Stomach smooth muscle (tissue), 2 donors: ENCODE data around the gene STAT6.
"Not testable (repeated sequence)": the region's sequence is repeated elsewhere in the genome, so short reads cannot be mapped to it uniquely, and the experiment has no call there.

Source experiments
- H3K27ac ChIP-seq: one replicate; pipeline ENCODE4 v1.7.0; 2013; ENCODE audit warnings: mild to moderate bottlenecking, low read length, inconsistent platforms
- H3K27me3 ChIP-seq, 2 donors: one replicate each; pipeline ENCODE4 v1.7.0; 2013; ENCODE audit warnings: low read length in 2 of 2; ENCODE audit not compliant: insufficient read depth in 2 of 2, control insufficient read depth in 1 of 2
- H3K36me3 ChIP-seq, 2 donors: one replicate each; pipeline ENCODE4 v1.7.0; 2013; ENCODE audit warnings: low read length in 2 of 2; ENCODE audit not compliant: control insufficient read depth in 2 of 2, insufficient read depth in 2 of 2
- H3K4me1 ChIP-seq: one replicate; pipeline ENCODE4 v1.7.0; 2013; ENCODE audit warnings: low read length; ENCODE audit not compliant: control insufficient read depth, insufficient read depth
- H3K4me3 ChIP-seq, 2 donors: one replicate each; pipeline ENCODE4 v1.7.0; 2013; ENCODE audit warnings: low read length in 2 of 2
- H3K9ac ChIP-seq, 2 donors: one replicate each; pipeline ENCODE4 v1.7.0; 2013; ENCODE audit warnings: low read length in 2 of 2, mild to moderate bottlenecking in 1 of 2
- H3K9me3 ChIP-seq, 2 donors: one replicate each; pipeline ENCODE4 v1.7.0; 2013; ENCODE audit warnings: low read length in 2 of 2; ENCODE audit not compliant: control insufficient read depth in 2 of 2
- donor health status: healthy.
- donor health status: Pancreatic carcinoma.

The STAT6 gene

DNA sequence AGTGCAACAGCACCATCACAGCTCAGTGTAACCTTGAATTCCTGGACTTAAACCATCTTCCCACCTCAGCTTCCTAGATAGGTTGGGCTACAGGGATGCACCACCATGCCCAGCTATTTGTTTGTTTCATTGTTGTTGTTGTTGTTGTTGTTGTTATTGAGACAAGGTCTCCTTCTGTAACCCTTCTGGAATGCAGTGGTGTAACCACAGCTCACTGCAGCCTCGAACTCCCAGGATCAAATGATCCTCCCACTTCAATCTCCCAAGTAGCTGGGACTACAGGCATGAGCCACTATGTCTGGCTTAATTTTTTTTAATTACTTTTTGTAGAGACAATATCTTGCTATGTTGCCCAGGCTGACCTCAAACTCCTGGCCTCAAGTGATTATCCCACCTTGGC is 31.3 kb downstream of the STAT6 start:
- H3K9ac ChIP-seq: peak overlapping the region in 1 of 2 donors; percentile 75
- no peaks in the 10 kb centered on the region for H3K9me3 ChIP-seq
- no peaks in the 10 kb centered on the region for H3K36me3 ChIP-seq
- peak overlapping the region; percentile 84 for H3K27ac ChIP-seq
- no peaks in the 10 kb centered on the region for H3K27me3 ChIP-seq
- no peak overlapping the region for H3K4me3 ChIP-seq
- peaks cover 15% of the 10 kb centered on the region for H3K4me1 ChIP-seq

DNA sequence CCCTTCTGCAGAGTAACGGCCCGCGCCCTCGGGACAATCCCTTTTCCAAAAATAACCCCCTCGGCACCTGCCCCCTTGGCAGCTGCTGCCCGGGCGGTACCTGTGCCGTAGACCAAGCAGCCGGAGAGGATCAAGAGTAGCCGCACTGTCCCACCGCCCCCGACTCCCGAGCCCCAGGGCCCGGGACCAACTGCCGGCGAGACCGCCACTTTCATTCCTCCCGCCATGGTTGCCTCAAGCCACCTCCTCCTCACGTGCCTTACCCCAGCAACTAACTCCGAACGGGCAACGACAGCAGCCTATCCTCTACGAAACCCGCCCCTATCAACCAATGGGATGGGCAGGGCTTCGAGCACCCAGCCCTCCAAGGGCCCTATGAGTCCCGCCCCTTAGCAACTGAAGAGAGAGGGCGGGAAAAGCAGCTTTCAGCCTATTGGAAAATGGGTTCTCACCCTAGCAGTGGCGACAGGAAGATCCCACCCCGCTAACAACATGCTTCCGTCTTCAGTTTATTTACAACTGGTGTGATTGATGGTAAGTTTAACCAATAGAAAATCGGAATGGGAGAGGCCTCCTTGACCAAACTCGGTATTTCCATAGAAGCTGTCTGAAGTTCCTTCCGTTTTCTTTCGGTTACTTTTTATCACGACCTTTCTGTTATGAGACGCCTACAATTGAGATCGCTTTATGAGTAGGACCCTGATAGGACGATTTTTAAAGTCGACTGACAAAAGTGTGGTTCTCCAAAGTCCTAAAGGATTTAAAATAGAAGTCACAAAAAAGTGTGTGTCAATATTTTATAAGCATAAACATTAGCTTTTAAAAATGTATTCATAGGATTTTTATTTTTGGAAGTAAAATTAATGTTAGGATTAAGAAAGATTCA is 32.4 kb downstream of the STAT6 start, which contains the start of gene NEMP1:
NEMP1 (minus strand) TSS at position 273 of the 886 bp plus-strand sequence; CDS start at position 227, 46 bp downstream.
- peaks cover 15% of the 10 kb centered on the region for H3K4me1 ChIP-seq

DNA sequence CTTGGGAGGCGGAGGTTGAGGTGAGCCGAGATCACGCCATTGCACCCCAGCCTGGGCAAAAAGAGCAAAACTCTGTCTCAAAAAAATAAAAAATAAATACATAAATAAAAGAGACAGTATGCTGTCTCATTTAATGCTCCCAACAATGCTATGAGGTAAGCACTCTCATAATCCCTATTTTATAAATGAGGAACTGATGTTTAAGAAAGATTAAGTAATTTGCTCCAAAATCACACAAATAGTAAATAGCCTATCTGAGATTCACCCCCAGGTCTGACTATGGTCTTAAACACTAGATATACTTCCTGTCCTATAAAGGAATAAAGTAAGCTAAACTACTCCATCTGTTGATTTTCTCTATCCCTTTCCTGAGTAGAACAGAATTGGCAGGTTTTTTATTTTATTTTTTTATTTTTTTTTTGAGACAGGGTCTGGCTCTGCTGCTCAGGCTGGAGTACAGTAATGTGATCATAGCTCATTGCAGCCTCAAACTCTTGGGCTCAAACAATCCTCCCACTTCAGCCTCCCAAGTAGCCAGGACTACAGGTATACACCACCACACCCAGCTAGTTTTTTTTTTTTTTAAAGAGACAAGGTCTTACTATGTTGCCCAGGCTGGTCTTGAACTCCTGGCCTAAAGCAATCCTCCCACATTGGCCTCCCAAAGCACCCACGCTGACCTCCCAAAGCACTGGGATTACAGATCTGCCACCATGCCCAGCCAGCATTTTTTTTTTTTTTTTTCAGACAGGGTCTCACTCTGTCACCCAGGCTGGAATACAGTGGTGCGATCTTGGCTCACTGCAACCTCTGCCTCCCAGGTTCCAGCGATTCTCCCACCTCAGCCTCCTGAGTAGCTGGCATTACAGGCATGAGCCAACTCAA is 37.4 kb downstream of the STAT6 start:
- H3K27ac ChIP-seq, H3K27me3 ChIP-seq, H3K36me3 ChIP-seq, H3K4me3 ChIP-seq, H3K9me3 ChIP-seq, H3K9ac ChIP-seq: not testable (repeated sequence)
- H3K4me1 ChIP-seq: peaks cover 11% of the 10 kb centered on the region

More for the DNA sequence above, 32.4 kb downstream of the STAT6 start, which contains the start of gene NEMP1:
- Histone ChIP-seq H3K9ac (peak within 1 kb of the TSS; percentile 75 to 79), H3K27me3 (no peaks in the 10 kb centered on the region), H3K27ac (peak within 1 kb of the TSS; percentile 84), H3K9me3 (no peaks in the 10 kb centered on the region), H3K36me3 (no peaks in the 10 kb centered on the region), H3K4me3 (peak within 1 kb of the TSS; percentile 76 to 83)

DNA sequence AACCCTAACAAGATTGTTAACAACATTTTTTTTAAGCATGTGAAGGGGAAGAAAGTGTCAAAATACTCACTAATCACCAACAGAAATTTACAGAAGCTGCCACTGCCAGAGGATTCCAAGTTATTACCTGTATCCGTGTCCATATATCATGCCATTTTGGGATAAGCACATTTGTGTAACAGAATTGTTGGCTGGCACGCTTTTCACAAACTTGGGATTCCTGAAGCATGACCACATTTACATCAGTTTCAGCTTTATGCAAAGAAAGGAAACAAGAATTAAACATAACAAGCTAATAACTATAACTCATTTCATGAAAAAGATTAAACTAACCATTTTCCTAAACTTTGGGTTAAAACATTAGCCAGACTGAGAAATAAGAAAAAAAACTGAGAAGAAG is 38.5 kb downstream of the STAT6 start:
- Histone ChIP-seq H3K4me1 (peaks cover 6% of the 10 kb centered on the region), H3K27ac (peak overlapping the region; percentile 55), H3K27me3 (no peaks in the 10 kb centered on the region), H3K36me3 (peaks cover 2 to 4% of the 10 kb centered on the region in 2 donors), H3K9ac (no peak overlapping the region), H3K9me3 (no peaks in the 10 kb centered on the region), H3K4me3 (peak overlapping the region in 1 of 2 donors; percentile 22)

DNA sequence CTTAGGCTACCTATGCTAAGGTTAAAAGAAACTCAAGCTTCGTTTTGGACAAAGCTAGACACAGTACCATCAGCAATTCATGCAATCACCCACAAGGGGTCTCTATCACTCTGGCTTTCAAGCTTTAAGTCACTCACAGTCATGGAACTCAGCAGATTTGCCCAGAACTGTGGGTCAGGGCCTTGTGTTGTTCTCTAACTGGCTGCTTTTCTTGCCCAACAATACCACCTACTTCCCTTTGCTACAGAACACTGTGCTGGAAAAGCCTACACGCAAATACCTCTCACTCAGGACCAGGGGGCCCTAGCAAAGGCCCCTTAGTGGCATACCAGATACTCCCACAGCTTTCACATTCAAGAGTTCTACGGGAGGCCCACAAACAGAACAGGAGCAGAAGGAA is 41.6 kb downstream of the STAT6 start:
- peak overlapping the region; percentile 76 for H3K27ac ChIP-seq
- peaks cover 7 to 9% of the 10 kb centered on the region in 2 donors for H3K36me3 ChIP-seq
- H3K4me1 ChIP-seq: peaks cover 4% of the 10 kb centered on the region
- H3K9ac ChIP-seq: peak overlapping the region; percentile 37 to 71
- peak overlapping the region in 1 of 2 donors; percentile 5 for H3K4me3 ChIP-seq
- no peaks in the 10 kb centered on the region for H3K27me3 ChIP-seq
- no peaks in the 10 kb centered on the region for H3K9me3 ChIP-seq

DNA sequence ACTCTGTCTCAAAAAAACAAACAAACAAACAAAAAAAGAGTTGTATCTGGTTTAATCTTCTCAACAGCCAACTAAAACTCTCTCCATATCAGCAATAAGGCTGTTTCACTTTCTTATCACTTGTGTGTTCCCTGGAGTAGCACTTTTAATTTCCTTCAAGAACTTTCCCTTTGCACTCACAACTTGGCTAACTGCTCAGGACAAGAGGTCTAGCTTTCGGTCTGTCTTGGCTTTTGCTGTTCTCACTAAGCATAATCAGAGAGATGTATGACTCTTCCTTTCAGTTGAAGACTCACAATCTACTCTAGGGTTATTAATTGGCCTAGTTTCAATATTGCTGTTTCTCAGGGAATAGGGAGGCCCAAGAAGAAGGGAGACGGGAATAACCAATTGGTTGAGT is 44.9 kb downstream of the STAT6 start:
- peaks cover 7 to 12% of the 10 kb centered on the region in 2 donors for H3K36me3 ChIP-seq
- H3K4me1 ChIP-seq: no peaks in the 10 kb centered on the region
- H3K27ac ChIP-seq: no peak overlapping the region
- H3K4me3 ChIP-seq: no peak overlapping the region
- no peaks in the 10 kb centered on the region for H3K9me3 ChIP-seq
- no peaks in the 10 kb centered on the region for H3K27me3 ChIP-seq
- H3K9ac ChIP-seq: no peak overlapping the region

DNA sequence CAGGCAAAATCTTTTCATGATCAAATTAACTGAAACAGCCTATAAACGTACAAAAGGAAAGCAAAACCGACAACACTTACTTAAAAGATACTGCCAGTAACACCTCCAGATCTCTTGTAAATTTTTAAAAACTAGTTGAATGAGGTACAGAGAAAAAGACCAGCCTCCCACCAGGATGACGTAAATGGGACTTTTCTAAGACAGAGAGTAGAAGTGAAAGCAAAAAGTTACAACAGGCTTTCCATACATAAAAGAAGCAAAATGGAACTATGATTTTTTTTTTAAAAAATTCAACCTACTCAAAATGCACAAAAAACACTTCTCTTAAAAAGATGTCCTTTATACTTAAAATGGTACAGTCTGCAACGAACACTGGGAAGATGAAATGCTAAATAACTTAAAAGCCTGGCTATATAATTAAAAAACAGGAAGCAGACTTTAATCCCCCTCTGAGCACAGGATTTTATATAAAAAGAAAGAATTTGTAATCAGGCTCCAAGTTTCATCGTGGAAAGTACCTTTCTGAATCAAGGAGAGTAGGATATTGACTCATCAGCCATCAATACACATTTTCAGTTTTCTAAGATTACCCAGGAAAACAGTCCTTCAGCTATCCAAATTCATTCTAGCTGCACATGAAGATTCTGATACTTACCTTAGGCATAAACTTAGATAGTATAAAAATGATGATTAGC is 47.0 kb downstream of the STAT6 start:
- Histone ChIP-seq H3K27me3 (no peaks in the 10 kb centered on the region), H3K4me3 (no peak overlapping the region), H3K9me3 (no peaks in the 10 kb centered on the region), H3K36me3 (peaks cover 7 to 20% of the 10 kb centered on the region in 2 donors), H3K9ac (peak overlapping the region in 1 of 2 donors; percentile 14), H3K27ac (no peak overlapping the region), H3K4me1 (no peaks in the 10 kb centered on the region)

DNA sequence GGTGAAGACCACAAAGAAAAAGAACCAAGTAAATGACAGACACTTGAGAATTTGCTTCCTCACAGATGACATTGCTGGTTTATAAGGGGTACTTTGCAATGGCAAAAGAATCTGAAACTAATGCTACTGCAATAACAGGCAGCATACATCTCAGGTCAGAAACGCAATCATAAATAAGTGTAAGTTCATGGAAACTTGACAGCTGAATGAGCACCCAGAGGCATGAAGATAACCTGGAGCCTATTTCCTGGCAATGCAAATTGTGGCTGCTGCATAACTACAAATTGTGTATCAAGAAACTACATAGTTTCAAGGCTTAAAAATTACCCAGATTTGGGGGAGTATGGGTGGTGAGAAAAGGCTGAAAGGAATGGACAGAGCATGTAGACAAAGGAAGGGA is 52.7 kb downstream of the STAT6 start:
- Histone ChIP-seq H3K9me3 (no peaks in the 10 kb centered on the region), H3K27me3 (no peaks in the 10 kb centered on the region), H3K4me3 (no peak overlapping the region), H3K36me3 (peaks cover 7 to 11% of the 10 kb centered on the region in 2 donors), H3K4me1 (peaks cover 14% of the 10 kb centered on the region), H3K9ac (no peak overlapping the region), H3K27ac (peak overlapping the region; percentile 89)

DNA sequence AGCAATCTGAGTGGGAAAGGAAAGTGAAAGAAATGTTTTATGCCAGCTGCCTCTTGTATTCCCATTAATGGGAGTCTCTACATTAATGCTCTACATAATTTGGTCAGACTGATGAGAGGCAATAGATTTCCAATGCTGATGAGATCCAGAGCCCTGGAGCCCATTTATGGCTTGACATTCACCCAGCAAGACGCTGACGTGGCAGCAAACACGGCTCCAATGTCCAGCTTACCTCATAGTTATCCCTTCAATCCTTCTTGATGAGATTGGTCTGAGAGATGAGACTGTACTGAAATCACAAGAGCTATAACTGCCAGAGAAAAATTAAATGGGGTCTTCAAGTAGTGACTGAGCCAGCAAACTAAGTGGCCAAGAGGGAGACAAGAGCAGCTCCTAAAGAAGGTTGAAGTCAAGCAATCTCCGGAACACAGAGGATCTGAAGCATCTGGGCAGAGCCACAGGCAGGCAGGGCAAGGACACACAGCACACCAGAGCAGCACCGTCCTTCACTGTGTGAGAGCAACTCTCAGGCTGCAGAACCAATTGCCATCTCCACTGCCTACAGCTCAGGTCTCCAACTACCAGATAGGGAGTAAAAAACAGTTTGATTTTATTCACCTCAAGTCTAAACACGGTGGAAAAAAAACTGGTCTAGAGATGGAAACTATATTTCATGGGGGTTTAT is 54.0 kb downstream of the STAT6 start:
- peaks cover 14% of the 10 kb centered on the region for H3K4me1 ChIP-seq
- peaks cover 7 to 8% of the 10 kb centered on the region in 2 donors for H3K36me3 ChIP-seq
- peak overlapping the region in 1 of 2 donors; percentile 58 for H3K4me3 ChIP-seq
- peak overlapping the region; percentile 23 to 52 for H3K9ac ChIP-seq
- no peaks in the 10 kb centered on the region for H3K9me3 ChIP-seq
- H3K27ac ChIP-seq: peak overlapping the region; percentile 89
- no peaks in the 10 kb centered on the region for H3K27me3 ChIP-seq

DNA sequence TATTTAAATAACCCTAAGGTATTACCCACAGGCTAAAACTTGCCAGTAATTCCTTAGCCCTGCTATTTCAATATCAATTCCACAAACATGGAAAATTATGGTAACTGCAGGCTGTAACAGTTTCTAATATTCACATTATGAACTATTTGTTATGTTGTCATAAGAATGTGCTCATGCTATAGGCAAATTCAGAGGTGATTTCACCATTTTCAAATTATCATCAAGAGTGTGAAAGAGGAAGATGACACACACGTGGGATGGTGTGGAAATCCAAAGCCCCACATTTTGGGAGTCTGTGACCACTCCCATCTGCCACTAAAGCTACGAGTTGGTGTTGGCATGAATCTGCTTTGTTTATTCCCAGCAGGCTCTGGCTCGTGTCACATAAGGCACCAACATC is 55.3 kb downstream of the STAT6 start:
- no peak overlapping the region for H3K4me3 ChIP-seq
- H3K36me3 ChIP-seq: peaks cover 7 to 8% of the 10 kb centered on the region in 2 donors
- no peaks in the 10 kb centered on the region for H3K9me3 ChIP-seq
- peak overlapping the region; percentile 89 for H3K27ac ChIP-seq
- H3K9ac ChIP-seq: no peak overlapping the region
- peaks cover 21% of the 10 kb centered on the region for H3K4me1 ChIP-seq
- no peaks in the 10 kb centered on the region for H3K27me3 ChIP-seq
